ENCODE results near the gene TEF.

The TEF gene, protein sequence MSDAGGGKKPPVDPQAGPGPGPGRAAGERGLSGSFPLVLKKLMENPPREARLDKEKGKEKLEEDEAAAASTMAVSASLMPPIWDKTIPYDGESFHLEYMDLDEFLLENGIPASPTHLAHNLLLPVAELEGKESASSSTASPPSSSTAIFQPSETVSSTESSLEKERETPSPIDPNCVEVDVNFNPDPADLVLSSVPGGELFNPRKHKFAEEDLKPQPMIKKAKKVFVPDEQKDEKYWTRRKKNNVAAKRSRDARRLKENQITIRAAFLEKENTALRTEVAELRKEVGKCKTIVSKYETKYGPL

DNA sequence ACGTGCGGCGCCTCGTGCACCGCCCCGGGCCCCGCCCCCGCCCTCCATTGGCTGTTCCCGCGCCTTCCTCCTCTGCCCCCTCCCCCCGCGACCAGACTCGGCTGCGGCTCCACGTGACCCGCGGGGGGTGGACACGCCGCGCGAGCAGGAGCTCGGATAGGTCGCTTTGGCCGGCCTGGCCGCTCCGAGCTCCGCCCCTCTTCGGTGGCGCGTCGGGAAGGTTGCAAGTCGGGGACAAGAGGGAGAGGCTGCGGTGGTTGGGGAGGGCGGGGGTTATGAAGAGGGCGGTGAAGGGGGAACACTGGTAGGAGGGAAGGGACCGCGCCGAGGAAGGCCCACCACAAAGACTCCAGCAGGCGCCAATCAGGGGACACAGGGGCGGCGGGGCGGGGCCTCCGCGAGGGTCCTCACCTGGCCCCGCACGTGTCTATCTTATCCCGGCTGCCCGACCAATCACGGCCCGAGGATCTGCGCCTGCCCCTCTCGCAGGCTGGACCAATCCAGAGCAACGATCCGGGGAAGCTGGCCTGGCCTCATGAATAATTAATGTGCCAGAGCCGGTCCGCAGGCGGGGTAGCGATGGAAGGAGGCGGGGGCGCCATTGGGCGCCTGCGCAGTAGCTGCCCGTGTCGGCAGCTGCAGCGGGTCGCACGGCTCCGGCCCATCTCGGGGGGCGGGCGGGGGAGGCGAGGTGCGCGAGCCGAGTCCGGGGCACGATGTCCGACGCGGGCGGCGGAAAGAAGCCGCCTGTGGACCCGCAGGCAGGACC lies at the start of gene TEF:
TSS of gene TEF (plus strand) at position 614 of the 769 bp plus-strand sequence. CDS start at position 717, 103 bp downstream.
- peak; percentile 100 for DNase-seq (ENCODE audit: low spot score)

DNA sequence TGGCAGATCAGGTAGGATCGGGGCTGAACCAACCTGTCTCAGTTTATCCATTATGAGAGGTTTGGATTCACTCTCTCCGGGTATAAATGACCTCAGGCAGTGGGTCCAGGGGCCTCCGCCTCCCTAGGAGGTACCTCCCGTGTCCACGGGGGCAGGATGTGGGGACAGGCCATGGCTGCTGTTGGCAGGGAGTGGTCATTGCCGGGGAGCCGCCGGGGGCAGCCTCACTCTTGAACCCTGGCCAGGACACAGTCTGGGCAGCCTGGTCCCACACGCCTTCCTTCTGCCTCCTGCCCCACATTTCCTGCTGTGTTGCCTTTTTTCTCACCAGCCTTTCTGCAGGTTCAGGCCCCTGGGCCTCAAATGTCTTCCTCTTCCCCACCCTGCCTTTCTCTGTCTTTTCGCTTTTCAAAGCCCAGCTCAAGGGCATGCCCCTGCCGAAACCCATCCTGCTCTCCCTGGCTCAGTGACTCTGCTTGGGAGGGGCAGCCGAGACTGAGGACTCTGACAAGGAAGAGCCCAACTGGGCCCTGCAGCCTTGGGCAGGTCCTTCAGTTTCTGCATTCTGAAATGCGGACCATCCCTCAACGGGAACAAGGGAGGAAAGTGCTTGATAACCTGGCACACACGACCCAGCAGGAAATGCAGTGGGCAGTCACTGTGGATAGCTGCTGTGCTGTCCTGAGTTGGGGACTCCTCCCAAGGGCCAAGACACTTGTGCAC lies 49.4 kb upstream of the TEF start:
- no peak for DNase-seq (ENCODE audit: low spot score)

DNA sequence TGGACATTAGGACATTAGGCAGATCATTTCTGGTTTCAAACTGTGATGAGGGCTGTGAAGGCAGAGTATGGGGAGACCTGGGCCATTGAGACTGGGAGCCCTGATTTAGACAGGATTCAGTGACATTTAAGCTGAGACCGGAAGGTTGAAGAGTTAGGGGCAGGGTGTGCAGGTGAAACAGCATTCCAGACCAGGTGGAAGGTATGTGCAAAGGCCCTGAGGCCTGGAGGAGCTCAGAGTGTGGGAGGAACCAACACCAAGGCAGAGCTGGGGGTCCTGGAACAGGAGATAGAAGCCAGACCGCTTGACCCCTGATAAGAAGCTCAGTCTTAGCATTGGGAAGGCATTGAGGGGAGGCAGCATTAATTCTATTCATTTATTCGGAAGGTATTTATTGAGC lies 47.9 kb upstream of the TEF start:
- no peak for DNase-seq (ENCODE audit: low spot score)

DNA sequence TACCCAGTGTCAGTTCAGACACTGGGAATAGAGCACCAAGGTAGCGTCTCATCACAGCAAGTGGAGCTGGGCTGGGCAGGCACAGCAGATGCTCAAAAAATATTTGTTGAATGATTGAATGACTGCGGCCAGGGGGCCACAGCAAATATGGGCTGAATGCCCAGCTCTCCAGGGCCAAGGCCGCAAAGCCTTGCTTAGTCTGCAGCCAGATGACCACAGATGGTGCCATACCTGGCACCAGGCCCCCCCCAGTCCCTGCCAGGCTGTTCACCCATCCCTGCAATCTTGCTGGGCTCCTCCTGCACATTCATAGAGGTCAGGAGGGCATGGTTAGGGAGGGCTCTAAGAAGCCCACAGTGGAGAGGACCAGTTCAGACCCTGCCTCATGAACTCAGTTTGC lies 47.5 kb upstream of the TEF start:
- no peak for DNase-seq (ENCODE audit: low spot score)

DNA sequence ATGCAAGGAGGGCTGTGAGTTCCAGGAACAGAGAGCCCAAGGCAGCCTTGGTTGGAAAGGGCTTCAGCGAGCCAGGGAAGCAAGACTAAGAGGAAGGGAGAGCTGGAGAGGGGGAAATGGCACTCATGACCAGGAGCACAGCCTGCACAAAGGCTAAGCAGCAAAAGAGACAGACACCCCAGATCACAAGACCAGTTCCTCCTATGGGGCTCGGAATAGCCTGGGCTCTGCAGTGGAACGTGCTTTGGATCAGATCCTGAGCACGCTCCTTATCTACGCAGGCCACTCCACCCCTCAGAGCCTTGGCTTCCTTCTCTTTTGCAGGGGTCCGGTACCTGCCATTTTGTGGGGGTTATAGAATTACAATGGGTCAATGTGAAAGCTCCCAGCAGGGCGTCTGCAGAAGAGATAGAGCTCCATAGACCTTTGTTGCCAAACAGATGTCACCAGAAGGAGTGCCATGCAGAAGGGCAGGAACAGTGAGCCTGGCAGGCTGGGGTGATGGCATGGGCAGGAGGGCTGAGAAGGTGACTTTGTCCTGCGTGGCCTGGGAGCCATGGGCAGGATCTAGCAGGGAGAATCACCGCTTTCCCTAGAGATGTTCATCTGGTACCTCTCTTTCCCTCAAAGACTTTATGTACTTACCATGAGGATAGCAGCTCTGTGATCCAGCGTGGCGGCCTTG lies 46.6 kb upstream of the TEF start:
- DNase-seq (ENCODE audit: low spot score), result no peak

DNA sequence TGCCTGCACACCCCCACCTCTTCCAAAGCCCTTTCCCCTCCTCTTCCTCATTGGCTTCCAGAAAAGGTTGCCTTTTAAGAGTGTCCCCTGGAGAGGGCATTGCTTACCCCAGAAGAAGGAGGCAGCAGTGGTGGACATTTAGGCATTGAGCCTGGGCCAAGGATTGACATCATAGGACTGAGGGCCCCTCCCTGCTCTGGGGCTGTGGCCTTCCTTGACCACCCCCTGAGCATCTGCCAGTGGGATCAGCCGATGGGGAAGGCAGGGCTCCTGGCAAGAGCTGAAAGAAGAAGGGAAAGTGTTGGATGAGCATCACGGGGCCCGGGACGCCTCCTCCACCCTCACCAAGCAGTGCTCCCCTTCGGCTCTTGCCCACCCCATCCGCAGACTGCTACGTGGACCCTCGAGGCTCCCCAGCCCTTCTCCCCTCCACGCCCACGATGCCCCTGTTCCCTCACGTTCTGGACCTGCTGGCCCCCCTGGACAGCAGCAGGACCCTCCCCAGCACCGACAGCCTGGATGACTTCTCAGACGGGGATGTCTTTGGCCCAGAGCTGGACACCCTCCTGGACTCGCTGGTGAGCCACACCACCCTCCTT lies 43.0 kb upstream of the TEF start:
- DNase-seq (ENCODE audit: low spot score), result no peak

DNA sequence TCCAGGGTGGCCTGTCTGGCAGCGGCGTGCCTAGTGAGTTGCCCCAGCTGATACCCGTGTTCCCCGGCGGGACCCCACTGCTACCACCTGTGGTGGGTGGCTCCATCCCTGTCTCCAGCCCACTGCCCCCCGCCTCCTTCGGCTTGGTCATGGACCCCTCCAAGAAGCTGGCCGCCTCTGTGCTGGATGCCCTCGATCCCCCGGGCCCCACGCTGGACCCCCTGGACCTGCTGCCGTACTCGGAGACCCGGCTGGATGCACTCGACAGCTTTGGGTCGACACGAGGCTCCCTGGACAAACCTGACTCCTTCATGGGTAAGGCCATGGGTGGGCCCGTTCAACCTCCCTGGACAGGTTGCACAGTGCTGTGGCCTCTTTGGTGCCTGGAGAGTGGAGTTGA lies 41.9 kb upstream of the TEF start:
- no peak for DNase-seq (ENCODE audit: low spot score)

DNA sequence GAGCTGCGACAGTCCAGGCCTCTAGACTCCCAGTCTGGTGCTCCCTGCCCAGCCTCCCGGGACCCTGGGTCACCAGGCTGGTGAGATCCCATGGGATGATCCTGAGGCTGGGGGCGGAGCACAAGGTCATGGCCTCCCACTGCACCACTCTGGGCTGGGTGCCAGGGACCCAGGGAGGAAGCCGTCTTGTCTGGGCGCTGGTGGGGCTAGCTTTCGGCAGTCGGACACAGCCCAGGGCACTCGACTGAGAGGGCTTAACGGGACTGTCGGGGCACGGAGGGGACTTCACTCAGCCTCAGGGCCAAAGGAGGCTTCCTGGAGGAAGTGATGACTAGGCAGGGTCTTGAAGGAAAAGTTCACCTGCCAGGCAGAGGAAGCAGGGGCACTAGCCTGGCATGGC lies 41.4 kb upstream of the TEF start:
- DNase-seq (ENCODE audit: low spot score), result no peak

DNA sequence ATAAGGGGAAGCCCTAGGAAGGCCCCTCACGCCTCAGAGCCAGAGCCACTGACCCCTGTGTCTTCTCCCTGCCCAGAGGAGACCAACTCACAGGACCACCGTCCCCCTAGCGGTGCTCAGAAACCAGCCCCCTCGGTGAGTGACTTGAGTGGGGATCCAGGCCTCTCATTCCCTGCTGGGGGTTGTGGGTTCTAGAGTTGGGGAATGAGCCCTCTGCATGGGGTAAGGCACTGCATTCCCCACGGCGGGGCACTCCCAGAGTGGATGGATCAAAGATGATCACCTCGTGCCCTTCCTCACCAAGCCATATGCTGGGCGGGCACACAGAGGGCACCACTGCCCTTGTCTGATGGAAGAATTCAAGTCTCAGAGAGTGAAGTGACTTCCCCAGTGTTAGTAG lies 40.7 kb upstream of the TEF start:
- DNase-seq (ENCODE audit: low spot score), result no peak

DNA sequence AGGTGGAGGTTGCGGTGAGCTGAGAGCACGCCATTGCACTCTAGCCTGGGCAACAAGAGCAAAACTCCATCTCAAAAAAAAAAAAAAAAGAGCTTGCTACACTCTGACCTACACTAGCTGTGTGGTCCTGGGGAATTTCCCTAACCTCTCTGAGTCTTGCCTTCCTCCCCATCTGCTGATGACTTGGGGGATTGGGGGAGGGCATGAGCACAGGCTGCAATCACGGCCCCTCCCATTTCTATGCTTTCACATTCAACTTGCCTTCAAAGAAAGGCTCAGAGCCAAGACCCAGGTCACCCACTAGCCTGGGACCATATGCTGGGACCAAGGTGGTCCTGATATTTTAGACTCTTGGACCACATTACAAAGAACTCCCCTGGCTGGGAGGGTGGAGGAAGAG lies 39.8 kb upstream of the TEF start:
- DNase-seq (ENCODE audit: low spot score), result no peak

DNA sequence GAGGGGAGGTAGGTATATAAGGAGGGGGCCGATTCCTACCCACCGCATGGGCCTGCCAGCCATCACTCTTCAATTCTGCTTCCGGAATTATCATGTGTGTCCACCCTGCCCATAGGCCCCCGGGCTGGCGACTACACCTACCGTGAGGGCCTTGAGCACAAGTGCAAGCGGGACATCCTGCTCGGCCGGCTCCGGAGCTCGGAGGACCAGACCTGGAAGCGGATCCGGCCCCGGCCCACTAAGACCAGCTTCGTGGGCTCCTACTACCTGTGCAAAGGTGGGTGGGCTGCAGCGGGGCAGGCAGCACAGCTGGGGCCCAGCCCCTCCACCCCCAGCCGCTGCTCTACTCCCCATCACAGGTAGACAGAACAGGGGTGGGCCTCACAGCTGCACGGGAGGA lies 38.4 kb upstream of the TEF start:
- DNase-seq (ENCODE audit: low spot score), result no peak

DNA sequence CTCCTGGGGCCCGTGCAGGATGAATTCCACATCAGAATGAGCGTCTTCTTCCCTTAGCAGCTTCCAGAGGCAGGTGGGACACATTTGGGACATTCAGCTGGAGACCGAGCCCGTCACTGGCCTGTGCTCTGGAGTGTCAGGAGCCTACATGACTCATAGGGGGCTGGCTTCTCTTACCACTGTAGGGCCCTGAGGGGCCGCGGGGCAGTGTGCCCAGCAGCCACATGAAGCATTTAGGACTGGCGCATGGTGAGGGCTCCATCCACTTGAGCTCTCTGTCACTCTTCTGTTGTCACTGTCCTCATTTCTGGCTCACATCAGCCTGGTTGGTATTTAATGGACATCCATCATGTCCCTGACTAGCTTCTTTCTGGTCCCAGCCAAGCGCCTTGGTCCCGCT lies 38.0 kb upstream of the TEF start:
- DNase-seq (ENCODE audit: low spot score), result no peak

DNA sequence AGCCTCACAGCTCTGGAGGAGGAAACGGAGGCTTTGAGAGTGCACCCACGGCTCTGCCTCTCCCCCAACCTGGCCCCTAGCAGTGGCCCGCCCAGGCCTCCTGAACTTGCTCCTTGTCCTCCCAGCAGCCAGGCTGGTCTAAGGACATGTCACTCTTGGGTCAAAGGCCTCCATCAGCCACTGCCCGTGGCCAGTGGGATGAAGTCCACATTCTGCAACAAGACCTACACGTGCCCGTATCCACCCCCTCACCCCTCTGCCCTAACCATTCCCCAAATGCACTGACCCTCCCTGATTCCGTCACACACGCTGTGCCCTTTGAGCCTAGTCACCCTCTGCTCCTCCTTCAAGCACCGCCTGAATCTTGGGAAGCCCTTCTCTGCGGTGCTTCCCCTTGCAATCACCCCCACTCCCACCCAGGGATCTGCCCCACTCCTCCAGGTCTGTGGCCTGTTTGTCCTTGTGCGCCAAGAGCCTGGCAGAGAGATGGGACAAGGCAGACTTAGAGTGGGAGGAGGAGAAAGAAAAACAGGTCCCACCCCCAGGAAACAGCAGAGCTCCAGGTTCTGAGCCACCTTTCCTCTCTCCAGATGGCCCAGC lies 37.5 kb upstream of the TEF start:
- no peak for DNase-seq (ENCODE audit: low spot score)

DNA sequence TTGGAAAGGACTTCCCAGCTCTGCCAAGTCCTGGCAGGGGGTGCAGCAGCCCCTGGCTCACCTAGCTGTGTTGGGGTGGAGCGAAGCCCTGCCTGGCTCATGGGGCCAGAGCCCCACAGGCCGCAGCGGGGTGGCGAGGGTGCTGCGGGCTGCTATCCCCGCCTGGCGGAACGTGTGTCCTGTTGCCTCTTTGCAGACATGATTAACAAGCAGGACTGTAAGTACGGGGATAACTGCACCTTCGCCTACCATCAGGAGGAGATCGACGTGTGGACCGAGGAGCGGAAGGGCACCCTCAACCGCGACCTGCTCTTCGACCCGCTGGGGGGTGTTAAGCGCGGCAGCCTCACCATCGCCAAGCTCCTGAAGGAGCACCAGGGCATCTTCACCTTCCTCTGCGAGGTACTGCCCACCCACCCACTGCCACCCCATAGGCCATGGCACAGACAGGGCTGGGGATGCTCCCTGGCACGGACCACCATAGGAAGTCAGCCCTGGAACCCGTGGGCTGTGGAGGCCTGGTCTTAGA lies 35.9 kb upstream of the TEF start:
- no peak for DNase-seq (ENCODE audit: low spot score)

DNA sequence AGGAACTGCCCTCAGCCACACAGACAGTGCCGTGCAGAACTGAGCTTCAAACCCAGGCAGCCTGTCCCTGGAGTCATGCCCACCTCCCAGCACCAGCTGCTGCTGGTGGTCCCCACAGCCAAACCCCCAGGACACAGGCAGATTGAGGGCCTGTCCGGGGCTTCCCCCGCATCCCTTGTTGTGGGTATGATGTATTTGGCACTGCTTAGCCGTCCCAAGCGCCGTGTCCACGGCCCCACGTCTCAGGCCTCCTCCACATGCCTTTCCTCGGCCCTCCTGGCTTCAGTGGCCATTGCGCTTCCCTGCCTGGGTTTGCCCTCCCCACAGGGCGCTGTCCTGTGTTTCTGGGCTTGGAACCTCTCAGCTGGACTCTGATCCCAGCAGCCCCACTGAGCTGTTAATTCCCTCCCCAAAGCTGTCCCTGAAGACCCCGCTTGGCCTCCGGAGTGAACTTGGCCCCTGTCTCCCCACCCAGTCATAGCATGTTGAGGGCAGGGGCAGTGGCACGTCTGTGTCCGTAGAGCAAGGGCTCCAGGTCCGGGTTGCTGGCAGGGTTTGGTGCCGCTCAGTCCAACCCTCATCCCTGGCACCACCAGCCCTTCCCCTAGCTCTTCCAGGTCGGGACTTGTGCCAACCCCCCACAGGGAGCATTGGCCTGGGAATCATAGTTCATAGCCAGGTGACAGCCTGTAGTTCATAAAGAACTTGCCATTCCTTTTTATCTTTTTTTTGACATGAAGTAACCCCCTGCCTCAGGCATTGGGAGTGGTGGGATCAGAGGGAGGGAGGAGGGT lies 34.5 kb upstream of the TEF start:
- DNase-seq (ENCODE audit: low spot score), result no peak

DNA sequence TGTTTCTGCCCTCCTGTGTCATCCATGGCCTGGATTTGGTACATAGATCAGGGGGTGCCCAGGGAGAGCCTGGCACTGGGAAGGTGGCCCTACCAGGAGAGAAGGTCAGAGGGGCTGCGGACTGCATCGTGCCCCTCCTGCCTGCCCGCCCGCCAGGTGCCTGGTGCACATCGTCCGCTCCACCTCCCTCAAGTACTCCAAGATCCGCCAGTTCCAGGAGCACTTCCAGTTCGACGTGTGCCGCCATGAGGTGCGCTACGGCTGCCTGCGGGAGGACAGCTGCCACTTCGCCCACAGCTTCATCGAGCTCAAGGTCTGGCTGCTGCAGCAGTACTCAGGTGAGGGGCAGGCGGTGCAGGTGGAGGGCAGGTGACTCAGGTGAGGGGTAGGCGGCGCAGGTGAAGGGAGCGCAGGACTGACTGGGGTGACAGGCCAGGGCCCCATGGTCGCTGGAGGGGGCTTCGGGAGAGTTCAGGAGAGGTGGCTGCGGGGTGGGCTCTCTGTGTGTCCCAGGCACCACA lies 32.7 kb upstream of the TEF start:
- DNase-seq (ENCODE audit: low spot score), result no peak

DNA sequence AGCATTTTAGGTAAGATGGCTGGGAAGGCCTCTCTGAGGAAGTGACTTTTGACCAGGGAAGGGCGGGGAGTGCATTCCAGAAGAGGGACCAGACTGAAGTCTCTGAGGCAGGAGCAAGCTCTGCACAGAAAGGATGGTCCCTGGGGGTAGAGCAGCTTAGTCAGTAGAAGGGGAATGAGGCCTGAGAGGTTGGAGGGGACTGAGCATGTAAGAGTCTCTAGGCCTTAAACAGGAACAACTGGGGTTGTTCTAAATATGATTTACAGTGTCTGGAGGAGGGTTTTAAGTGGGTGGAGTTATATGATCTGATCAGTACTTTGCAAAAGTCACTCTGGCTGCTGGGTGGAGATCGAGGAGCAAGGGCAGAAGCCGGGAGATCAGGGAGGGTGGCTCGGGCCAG lies 31.7 kb upstream of the TEF start:
- DNase-seq (ENCODE audit: low spot score), result no peak

DNA sequence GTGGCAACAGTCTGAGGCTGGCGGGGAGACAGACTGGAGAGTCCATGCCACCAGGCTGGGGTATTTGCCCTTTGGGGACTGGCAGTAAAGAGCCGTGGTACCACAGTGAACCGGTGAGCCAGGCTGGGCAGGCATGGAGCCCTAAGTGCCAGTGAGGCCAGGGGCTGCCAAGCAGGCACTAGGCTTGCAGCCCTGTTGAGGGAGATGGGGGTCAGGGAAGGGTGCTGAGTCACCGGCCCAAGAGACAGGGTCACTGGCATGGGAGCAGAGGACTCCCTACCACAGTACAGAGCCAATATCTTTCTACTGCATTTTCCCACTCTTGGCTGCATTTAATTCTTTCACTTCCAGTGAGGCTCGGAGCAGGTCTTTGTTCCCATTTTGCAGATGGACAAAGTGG lies 30.7 kb upstream of the TEF start:
- DNase-seq (ENCODE audit: low spot score), result no peak

DNA sequence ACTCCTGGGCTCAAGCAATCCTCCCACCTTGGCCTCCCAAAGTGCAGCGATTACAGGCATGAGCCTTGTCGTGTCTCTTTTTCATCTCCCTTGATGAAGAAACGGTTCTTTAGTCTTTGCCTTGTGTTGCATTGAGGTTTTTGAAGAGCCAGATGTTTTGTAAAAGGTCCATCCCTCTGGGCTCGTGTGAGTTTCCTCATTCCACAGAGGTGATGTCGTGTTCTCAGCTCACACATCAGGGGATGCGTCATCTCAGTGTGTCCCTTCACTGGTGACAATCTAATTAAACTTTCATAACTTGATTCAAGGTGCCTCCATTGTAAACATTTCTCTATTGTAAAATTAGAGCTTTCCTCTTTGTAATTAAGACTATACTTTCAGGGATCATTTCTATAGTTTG lies 29.7 kb upstream of the TEF start:
- peak; percentile 84 for DNase-seq (ENCODE audit: low spot score)

DNA sequence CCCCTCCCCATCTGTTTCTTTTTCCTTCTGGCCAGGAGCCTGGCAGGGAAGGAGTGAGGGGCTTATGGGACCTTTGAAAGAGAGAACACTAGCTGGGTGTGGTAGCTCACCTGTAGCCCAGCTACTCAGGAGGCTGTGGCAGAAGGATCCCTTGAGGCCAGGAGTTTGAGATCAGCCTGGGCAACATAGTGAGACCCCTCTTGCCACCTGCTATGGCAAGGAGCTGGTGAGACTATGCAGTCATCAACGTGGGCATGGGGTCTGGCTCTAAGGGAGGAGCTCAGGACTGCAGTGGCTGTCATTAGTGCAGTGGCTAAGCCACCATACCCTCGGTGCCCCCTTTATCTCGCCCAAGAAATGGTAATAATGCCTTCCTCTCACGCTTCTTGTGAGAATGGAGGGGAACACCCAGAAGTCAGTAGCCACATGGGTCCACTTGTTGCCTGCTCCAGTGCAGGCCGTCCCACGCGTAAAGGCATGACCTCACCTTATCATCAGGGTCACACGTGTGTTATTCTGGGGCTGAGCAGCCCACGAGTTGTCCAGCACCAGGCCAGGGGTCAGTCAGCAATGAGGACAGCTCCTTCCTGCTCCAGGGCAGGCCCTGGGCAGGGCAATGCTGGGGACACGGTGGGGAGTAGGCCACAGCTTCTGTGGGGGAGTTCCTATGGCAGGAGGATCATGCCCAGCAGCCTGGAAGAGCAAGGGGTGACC lies 27.7 kb upstream of the TEF start:
- no peak for DNase-seq (ENCODE audit: low spot score)

Measured in AG08396 (cell line).